ENCODE results near the gene WAC.

DNA sequence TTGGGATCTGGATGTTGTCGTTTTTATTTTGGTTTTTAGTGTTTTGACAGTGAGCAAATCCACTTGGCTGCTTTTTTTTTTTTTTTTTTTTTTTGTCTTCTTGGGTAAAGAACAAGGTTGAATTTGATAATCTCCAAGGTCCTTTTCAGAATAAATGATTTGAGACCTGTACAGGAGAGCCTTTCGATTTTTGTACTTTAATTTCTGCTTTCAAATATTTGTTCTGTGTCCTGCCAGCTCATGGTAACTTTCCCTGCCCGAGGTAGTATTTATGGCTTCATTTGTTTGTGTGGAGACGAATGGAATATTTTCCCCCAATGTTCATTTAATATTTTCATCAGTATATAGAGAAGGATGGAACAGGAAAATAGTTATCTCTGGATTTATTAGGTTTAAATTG is 19.9 kb downstream of the WAC start:
- TF ChIP-seq, protein P1, sequence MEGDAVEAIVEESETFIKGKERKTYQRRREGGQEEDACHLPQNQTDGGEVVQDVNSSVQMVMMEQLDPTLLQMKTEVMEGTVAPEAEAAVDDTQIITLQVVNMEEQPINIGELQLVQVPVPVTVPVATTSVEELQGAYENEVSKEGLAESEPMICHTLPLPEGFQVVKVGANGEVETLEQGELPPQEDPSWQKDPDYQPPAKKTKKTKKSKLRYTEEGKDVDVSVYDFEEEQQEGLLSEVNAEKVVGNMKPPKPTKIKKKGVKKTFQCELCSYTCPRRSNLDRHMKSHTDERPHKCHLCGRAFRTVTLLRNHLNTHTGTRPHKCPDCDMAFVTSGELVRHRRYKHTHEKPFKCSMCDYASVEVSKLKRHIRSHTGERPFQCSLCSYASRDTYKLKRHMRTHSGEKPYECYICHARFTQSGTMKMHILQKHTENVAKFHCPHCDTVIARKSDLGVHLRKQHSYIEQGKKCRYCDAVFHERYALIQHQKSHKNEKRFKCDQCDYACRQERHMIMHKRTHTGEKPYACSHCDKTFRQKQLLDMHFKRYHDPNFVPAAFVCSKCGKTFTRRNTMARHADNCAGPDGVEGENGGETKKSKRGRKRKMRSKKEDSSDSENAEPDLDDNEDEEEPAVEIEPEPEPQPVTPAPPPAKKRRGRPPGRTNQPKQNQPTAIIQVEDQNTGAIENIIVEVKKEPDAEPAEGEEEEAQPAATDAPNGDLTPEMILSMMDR (IDR thresholded peaks at IDR 0.05; ENCODE audit: poor library complexity, severe bottlenecking) = no peak
- TF ChIP-seq SMC3 (conservative IDR thresholded peaks at IDR 0.05; ENCODE audit: poor library complexity) (no peak), POLR2AphosphoS5 (IDR thresholded peaks at IDR 0.05) (no peak), EP300 (conservative IDR thresholded peaks at IDR 0.05; ENCODE audit: poor library complexity, severe bottlenecking) (no peak), TAF1 (IDR thresholded peaks at IDR 0.05; ENCODE audit: low read depth) (no peak), EZH2 (IDR thresholded peaks at IDR 0.05; ENCODE audit: borderline replicate concordance, insufficient read depth, low read length, poor library complexity, severe bottlenecking) (no peak)
- TF ChIP-seq, protein P2, sequence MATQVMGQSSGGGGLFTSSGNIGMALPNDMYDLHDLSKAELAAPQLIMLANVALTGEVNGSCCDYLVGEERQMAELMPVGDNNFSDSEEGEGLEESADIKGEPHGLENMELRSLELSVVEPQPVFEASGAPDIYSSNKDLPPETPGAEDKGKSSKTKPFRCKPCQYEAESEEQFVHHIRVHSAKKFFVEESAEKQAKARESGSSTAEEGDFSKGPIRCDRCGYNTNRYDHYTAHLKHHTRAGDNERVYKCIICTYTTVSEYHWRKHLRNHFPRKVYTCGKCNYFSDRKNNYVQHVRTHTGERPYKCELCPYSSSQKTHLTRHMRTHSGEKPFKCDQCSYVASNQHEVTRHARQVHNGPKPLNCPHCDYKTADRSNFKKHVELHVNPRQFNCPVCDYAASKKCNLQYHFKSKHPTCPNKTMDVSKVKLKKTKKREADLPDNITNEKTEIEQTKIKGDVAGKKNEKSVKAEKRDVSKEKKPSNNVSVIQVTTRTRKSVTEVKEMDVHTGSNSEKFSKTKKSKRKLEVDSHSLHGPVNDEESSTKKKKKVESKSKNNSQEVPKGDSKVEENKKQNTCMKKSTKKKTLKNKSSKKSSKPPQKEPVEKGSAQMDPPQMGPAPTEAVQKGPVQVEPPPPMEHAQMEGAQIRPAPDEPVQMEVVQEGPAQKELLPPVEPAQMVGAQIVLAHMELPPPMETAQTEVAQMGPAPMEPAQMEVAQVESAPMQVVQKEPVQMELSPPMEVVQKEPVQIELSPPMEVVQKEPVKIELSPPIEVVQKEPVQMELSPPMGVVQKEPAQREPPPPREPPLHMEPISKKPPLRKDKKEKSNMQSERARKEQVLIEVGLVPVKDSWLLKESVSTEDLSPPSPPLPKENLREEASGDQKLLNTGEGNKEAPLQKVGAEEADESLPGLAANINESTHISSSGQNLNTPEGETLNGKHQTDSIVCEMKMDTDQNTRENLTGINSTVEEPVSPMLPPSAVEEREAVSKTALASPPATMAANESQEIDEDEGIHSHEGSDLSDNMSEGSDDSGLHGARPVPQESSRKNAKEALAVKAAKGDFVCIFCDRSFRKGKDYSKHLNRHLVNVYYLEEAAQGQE (IDR thresholded peaks at IDR 0.05; ENCODE audit: borderline replicate concordance) = no peak
